Measurements from ENCODE around the gene PEX26. TPM values are rescaled to one million over a fixed set of nuclear protein-coding genes. Genes with fewer than 3 reads are reported as not detected.
"Not testable (repeated sequence)": the region's sequence is repeated elsewhere in the genome, so short reads cannot be mapped to it uniquely, and the experiment has no call there.

PEX26 gene
- total and polyA plus RNA-seq, 2 donors (not counting 1 experiment from before 2014, with no cell fraction given), result 13.2 to 14.5 TPM

GRCh38 chr22:18060646-18061620 lies 16.9 kb upstream of the PEX26 start:
- TF ChIP-seq CTCF (conservative IDR thresholded peaks at IDR 0.05 in 1 of 2, IDR thresholded peaks at IDR 0.05 in 1 of 2; ENCODE audit: low read depth in 1 of 2, low read length in 2 of 2) (no peak), EZH2 (IDR thresholded peaks at IDR 0.05; ENCODE audit: low read length, missing control alignments) (no peak)
- Histone ChIP-seq H3K79me2 (ENCODE audit: control insufficient read depth, insufficient read depth, low read length) (no peaks in the 10 kb centered on the region), H3K4me1 (ENCODE audit: control insufficient read depth, extremely low read depth, insufficient read depth, low read length) (peaks cover 24% of the 10 kb centered on the region), H4K20me1 (ENCODE audit: control insufficient read depth, extremely low read depth, insufficient read depth, low read length) (no peaks in the 10 kb centered on the region), H3K27me3 (ENCODE audit: control insufficient read depth, insufficient read depth, low read length) (peaks cover 3% of the 10 kb centered on the region), H2AFZ (ENCODE audit: low read length) (no peak overlapping the region), H3K4me2 (ENCODE audit: extremely low read depth, insufficient read depth, low read length) (no peak overlapping the region), H3K27ac (ENCODE audit: insufficient read depth, low read length) (peak overlapping the region; percentile 21), H3K9me3 (ENCODE audit: control insufficient read depth, insufficient read depth, low read depth, low read length) (no peaks in the 10 kb centered on the region), H3K4me3 (replicated peaks in 1 of 4; ENCODE audit: control extremely low read depth in 1 of 4, insufficient read depth in 1 of 4, low read depth in 3 of 4, low read length in 4 of 4) (no peak overlapping the region), H3K9ac (ENCODE audit: insufficient read depth, low read length) (no peak overlapping the region), H3K36me3 (ENCODE audit: control insufficient read depth, insufficient read depth, low read length) (no peaks in the 10 kb centered on the region)
- DNase-seq (ENCODE audit: low read depth in 2 of 2), result peak; percentile 50 to 78

GRCh38 chr22:18062421-18062820 lies 15.4 kb upstream of the PEX26 start:
- DNase-seq (ENCODE audit: low read depth in 2 of 2), result no peak
- no peaks in the 10 kb centered on the region for H3K9me3 ChIP-seq (ENCODE audit: control insufficient read depth, insufficient read depth, low read depth, low read length)
- peaks cover 10% of the 10 kb centered on the region for H3K4me1 ChIP-seq (ENCODE audit: control insufficient read depth, extremely low read depth, insufficient read depth, low read length)
- H3K27ac ChIP-seq (ENCODE audit: insufficient read depth, low read length), result no peak overlapping the region
- H2AFZ ChIP-seq (ENCODE audit: low read length), result no peak overlapping the region
- H3K4me3 ChIP-seq (replicated peaks in 1 of 4; ENCODE audit: control extremely low read depth in 1 of 4, insufficient read depth in 1 of 4, low read depth in 3 of 4, low read length in 4 of 4), result no peak overlapping the region
- no peak overlapping the region for H3K9ac ChIP-seq (ENCODE audit: insufficient read depth, low read length)
- no peaks in the 10 kb centered on the region for H3K79me2 ChIP-seq (ENCODE audit: control insufficient read depth, insufficient read depth, low read length)
- no peak overlapping the region for H3K4me2 ChIP-seq (ENCODE audit: extremely low read depth, insufficient read depth, low read length)
- H3K27me3 ChIP-seq (ENCODE audit: control insufficient read depth, insufficient read depth, low read length), result peaks cover 5% of the 10 kb centered on the region
- H3K36me3 ChIP-seq (ENCODE audit: control insufficient read depth, insufficient read depth, low read length), result no peaks in the 10 kb centered on the region
- no peaks in the 10 kb centered on the region for H4K20me1 ChIP-seq (ENCODE audit: control insufficient read depth, extremely low read depth, insufficient read depth, low read length)
- TF ChIP-seq EZH2 (IDR thresholded peaks at IDR 0.05; ENCODE audit: low read length, missing control alignments) (no peak), CTCF (conservative IDR thresholded peaks at IDR 0.05 in 1 of 2, IDR thresholded peaks at IDR 0.05 in 1 of 2; ENCODE audit: low read depth in 1 of 2, low read length in 2 of 2) (no peak)

- Histone ChIP-seq H3K4me3 (replicated peaks in 1 of 4; ENCODE audit: control extremely low read depth in 1 of 4, insufficient read depth in 1 of 4, low read depth in 3 of 4, low read length in 4 of 4) (no peak overlapping the region), H3K36me3 (ENCODE audit: control insufficient read depth, insufficient read depth, low read length) (no peaks in the 10 kb centered on the region), H3K4me2 (ENCODE audit: extremely low read depth, insufficient read depth, low read length) (no peak overlapping the region), H2AFZ (ENCODE audit: low read length) (no peak overlapping the region), H3K79me2 (ENCODE audit: control insufficient read depth, insufficient read depth, low read length) (no peaks in the 10 kb centered on the region), H4K20me1 (ENCODE audit: control insufficient read depth, extremely low read depth, insufficient read depth, low read length) (no peaks in the 10 kb centered on the region), H3K9me3 (ENCODE audit: control insufficient read depth, insufficient read depth, low read depth, low read length) (no peaks in the 10 kb centered on the region), H3K9ac (ENCODE audit: insufficient read depth, low read length) (no peak overlapping the region), H3K27ac (ENCODE audit: insufficient read depth, low read length) (no peak overlapping the region), H3K4me1 (ENCODE audit: control insufficient read depth, extremely low read depth, insufficient read depth, low read length) (peaks cover 5% of the 10 kb centered on the region), H3K27me3 (ENCODE audit: control insufficient read depth, insufficient read depth, low read length) (peaks cover 5% of the 10 kb centered on the region)
- TF ChIP-seq CTCF (conservative IDR thresholded peaks at IDR 0.05 in 1 of 2, IDR thresholded peaks at IDR 0.05 in 1 of 2; ENCODE audit: low read depth in 1 of 2, low read length in 2 of 2) (no peak), EZH2 (IDR thresholded peaks at IDR 0.05; ENCODE audit: low read length, missing control alignments) (no peak)
- no peak for DNase-seq (ENCODE audit: low read depth in 2 of 2)
These were observed 14.5 kb upstream of the PEX26 start for GRCh38 chr22:18063306-18063705.

- H3K27me3 ChIP-seq (ENCODE audit: control insufficient read depth, insufficient read depth, low read length); H3K9ac ChIP-seq (ENCODE audit: insufficient read depth, low read length); H2AFZ ChIP-seq (ENCODE audit: low read length); H3K9me3 ChIP-seq (ENCODE audit: control insufficient read depth, insufficient read depth, low read depth, low read length); H3K4me3 ChIP-seq (replicated peaks in 1 of 4; ENCODE audit: control extremely low read depth in 1 of 4, insufficient read depth in 1 of 4, low read depth in 3 of 4, low read length in 4 of 4); H3K4me2 ChIP-seq (ENCODE audit: extremely low read depth, insufficient read depth, low read length); H3K36me3 ChIP-seq (ENCODE audit: control insufficient read depth, insufficient read depth, low read length); H3K79me2 ChIP-seq (ENCODE audit: control insufficient read depth, insufficient read depth, low read length); H4K20me1 ChIP-seq (ENCODE audit: control insufficient read depth, extremely low read depth, insufficient read depth, low read length); H3K4me1 ChIP-seq (ENCODE audit: control insufficient read depth, extremely low read depth, insufficient read depth, low read length); DNase-seq (ENCODE audit: low read depth in 2 of 2); H3K27ac ChIP-seq (ENCODE audit: insufficient read depth, low read length): not testable (repeated sequence)
These were observed 14.1 kb upstream of the PEX26 start for GRCh38 chr22:18063715-18064114.
